ENCODE measurements around the gene CUX1.
"Not testable (repeated sequence)": the region's sequence is repeated elsewhere in the genome, so short reads cannot be mapped to it uniquely, and the experiment has no call there.

Gene CUX1

DNA sequence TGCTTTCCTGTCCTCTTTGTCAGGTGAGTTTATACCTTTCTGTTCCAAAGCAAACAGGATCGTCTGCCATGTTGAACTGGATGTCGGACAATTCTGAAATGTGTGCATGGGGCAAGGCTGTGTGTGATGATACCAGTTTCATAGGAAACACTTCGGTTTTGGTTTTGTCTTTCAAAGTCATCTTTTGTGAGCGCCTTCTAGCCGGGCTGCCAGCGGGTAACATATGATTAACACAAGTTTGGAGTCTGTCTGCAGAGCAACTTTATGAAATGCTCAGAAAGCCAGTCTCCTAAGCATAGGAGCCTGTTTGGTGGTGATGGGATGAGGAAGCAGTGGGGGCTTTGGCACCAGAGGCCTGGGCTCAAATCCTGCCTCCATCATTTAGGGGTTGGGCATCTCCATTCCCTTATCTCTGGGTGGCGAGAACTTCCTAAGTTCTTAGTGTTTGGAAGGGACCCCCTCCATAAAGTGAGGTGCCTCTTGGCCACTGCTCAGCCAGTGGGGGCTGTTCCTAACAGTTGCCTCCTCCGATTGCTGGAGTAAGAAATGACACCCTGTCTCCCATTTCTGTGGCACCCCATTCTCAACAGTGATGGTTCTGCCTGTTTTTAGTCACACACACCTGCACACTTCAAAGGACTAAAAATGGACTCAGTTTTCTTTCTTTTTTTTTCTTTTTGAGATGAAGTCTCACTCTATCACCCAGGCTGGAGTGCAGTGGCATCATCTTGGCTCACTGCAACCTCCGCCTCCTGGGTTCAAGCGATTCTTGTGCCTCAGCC lies 36.8 kb downstream of the CUX1 start:
- no peak for DNase-seq

- peak; percentile 88 for DNase-seq
These were observed 39.3 kb downstream of the CUX1 start for GRCh38 chr7:101856473-101857357.

DNA sequence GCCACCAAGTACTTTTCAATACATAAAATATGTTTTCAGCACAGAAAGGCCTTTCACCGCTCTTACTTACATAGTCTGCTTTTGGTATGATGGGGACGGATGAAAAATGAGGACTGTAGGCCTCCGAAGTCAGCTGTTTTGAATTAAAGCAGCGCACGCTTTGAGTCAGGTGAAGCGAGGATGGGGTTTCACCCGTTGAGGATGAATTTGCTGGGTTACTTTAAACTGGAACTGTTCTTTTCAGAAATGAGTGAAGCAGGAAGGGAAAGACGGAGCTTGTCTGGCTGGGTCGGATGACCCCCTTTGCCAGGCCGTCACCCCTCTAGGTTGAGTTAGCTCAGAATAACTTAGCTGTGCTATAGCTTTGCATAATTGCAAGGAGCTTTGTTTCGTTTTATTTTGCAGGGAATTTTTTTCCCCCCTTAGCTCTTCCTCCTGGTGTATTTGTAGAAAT lies 40.0 kb downstream of the CUX1 start:
- peak; percentile 5 for DNase-seq

DNA sequence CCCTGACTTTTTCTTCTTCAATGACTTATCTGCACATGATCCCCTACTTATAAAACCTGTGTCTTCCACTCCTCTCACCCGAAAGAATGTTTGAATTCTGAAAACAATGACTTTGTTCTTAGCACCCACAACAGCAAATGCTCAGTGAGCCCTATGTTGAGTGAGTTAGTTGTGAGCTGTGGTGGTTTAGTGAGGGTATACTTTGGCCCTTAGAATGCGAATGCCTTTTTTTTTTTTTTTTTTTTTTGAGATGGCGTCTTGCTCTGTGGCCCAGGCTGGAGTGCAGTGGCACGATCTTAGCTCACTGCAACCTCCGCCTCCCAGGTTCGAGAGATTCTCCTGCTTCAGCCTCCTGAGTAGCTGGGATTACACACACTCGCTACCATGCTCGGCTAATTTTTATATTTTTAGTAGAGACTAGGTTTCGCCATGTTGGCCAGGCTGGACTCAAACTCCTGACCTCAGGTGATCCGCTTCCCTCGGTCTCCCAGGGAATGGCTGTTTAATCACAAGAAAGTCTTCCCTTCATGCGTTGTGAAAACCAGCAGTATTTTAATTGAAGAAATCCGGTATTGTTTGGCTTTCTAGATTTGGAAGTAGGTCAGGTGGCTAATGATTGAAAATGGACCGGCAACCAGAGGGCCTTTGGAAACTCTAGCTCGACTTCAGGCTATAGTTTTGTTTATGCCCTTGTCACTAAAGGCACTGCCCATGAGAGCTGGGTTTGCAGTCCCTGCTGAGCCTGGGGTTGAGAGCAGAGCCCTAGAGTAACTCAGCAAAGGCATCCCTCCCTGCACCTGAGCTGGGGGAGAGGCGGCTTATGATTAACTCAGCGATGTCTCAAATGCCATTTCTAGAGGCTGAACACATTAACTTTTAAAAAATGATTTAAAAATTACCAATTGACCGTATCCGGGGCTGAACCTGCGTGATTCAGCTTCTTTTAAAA lies 41.3 kb downstream of the CUX1 start:
- no peak for DNase-seq

- DNase-seq, result no peak
These were observed 42.1 kb downstream of the CUX1 start for GRCh38 chr7:101859411-101860106.

- no peak for DNase-seq
These were observed 43.1 kb downstream of the CUX1 start for GRCh38 chr7:101860316-101861217.

- DNase-seq, result no peak
These were observed 43.9 kb downstream of the CUX1 start for GRCh38 chr7:101861218-101861775.

DNA sequence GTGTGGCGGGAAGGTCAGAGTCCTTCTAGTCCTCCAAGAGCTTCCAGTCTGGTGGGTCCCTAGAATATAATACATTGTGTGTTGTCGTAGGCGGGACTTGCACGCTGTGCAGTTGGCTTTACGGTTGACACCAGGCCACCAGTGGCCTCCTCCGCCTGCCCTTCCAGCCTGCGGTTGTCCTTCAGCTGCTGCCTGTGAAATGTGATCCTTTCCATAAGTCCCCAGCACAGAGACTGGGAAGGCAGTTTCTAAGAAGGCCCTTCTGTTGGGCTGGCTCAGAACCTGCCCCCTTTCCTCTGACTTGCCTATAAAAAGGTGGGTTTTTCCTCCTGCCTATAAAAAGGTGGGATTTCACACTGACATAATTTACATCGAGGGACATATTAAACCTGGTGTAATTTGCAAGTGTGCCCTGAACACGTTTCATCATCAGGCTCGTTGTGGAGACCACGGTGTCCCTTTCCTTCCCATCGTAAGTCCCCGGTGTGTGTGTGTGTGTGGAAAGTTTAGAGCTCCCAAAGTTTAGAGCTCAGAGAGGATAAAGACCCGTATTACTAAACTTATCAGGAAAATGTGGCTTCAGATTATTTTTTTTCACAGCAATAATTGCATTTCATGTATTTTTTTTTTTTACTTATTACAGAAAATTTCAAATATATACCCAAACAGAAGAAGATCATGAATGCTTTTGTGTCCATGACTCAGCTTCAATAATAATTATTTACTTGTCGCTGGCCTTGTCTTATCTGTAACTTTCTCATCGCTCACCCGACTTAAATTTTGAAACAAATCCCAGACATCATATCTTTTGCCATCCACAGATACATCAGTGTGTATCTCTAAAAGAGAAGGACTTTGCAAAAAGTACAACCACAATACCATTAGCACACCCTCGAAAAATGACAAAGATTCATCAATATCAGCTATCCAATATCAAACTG lies 45.1 kb downstream of the CUX1 start:
- DNase-seq, result no peak

- DNase-seq, result no peak
These were observed 46.2 kb downstream of the CUX1 start for GRCh38 chr7:101863598-101863997.

DNA sequence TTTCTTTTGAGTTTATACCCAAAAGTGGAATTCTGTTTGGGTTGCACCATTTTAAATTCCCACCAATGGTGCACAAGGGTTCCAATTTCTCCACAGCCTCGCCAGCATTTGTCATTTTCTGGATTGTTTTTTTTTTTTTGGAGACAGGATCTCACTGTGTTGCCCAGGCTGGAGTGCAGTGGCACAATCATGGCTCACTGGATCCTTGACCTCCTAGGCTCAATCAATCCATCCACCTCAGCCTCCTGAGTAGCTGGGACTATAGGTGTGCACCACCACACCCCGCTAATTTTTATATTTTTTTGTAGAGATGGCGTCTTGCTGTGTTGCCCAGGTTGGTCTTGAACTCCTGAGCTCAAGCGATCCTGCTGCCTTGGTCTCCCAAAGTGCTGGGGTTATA lies 46.6 kb downstream of the CUX1 start:
- DNase-seq, result no peak

DNA sequence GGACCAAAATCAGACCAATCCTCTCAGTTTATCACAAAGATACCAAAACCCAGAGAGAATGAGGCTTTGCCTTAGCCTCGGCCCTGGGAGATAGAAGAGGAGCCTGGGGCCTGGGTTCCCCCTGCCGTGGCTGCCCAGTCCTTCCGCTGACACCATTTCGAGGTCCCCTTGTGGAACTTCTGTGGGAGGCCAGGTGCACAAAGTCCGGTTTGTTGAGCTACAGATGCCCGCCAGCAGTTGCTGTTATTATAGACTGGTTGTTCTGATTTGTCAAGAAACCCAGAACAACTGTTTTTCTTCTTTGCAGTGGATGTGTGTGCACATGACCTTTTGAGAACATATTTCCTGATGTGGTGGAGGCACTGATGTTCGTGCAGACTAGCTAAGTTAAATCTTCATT lies 47.6 kb downstream of the CUX1 start:
- no peak for DNase-seq

DNA sequence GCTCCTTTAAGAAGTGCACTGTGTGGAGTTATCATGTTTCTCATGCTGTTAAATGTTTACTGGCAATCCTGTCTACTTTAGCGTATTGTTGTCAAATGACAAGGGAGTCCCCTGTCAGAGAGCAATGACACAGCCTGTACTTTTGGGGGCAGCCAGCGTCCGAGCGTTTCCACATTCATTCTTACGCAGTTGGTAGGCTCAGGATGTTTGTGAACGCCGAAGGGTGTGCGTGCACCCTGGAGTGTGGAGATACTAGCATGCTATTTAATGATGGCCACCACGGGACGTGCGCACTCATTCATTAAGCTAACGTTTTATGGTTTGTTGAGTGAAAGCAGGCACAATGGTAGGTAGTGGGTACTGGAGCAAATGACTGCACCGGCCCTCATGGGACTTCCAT lies 48.0 kb downstream of the CUX1 start:
- no peak for DNase-seq

DNA sequence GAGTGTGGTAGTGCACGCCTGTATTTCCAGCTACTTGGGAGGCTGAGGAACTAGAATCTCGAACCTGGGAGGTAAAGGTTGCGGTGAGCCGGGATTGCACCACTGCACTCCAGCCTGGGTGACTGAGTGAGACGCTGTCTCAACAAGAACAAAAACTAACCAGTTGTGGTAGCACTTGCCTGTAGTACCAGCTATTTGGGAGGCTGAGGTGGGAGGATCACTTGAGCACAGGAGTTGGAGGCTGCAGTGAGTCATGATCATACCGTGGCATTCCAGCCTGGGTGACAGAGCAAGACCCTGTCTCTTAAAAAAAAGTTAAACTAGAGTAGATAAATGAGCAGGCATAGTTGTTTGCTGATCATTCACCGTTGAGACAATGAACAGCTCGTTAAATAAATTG lies 48.9 kb downstream of the CUX1 start:
- DNase-seq, result no peak

DNA sequence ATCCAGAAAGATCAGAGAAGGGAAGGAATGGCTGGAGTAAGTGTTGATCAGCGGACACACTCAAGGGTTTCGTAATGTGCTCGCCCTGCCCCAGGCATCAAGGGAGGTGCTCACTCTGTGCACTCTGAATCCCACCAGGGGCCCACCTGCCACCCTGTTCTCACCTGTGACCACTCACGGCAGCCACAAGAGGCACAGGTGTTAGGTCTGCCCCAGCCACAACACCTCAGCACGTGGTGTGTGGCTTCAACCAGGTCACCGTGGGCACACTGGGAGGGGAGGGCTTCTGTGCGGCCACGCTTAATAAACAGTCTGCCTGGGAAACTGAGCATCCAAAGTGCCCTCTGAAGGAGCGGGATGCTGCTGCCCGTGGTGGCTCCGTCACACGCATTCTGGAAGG lies 49.8 kb downstream of the CUX1 start:
- no peak for DNase-seq

DNA sequence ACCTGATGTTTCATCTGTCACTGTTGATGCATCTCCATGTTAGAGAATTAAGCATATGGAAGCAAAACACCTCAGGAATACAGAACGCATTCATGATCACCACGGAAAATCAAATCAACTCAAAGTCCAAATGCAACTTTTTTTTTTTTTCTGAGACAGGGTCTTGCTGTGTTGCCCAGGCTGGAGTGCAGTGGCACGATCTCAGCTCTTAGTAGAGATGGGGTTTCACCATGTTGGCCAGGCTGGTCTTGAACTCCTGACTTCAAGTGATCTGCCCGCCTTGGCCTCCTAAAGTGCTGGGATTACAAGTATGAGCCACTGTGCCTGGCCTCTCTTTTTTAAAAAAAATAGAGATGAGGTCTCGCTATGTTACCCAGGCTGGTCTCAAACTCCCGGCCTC lies 50.3 kb downstream of the CUX1 start:
- DNase-seq, result not testable (repeated sequence)

DNA sequence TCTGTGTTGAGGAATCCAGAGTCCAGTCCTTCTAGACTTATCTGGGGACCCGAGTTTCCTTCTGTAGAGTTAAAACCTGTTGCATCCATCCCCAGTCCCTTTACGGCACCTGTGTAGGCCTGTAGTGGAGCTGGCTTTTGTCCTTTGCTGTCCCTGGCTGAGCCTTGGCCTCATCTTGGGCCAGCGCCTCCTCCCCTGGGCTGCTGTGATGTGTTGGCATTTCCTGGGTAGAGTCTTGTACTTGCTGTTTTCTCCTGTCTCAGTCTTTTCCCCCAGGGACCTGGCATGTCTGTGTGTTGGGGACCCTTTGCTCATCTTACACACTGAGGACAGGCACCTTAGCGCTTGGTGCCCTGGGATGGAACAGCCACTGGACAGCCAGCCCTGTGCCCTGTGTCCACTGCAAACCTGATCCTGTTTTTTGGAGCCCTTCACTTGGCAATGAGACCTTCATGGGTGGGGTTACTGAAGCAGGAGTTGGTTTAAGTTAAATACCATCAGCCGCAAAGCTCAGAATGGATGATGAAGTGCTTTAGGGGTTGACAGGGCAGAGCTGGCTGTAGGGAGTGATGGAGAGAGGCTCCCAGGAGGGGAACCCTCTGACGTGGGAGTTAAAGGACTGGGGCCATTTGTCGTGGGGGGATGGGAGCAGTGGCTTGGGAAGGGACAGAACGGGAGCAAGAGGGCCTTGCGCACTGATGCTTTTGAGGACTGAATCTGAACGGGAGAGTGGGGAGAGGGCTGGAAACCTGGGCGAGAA lies 50.9 kb downstream of the CUX1 start:
- no peak for DNase-seq

DNA sequence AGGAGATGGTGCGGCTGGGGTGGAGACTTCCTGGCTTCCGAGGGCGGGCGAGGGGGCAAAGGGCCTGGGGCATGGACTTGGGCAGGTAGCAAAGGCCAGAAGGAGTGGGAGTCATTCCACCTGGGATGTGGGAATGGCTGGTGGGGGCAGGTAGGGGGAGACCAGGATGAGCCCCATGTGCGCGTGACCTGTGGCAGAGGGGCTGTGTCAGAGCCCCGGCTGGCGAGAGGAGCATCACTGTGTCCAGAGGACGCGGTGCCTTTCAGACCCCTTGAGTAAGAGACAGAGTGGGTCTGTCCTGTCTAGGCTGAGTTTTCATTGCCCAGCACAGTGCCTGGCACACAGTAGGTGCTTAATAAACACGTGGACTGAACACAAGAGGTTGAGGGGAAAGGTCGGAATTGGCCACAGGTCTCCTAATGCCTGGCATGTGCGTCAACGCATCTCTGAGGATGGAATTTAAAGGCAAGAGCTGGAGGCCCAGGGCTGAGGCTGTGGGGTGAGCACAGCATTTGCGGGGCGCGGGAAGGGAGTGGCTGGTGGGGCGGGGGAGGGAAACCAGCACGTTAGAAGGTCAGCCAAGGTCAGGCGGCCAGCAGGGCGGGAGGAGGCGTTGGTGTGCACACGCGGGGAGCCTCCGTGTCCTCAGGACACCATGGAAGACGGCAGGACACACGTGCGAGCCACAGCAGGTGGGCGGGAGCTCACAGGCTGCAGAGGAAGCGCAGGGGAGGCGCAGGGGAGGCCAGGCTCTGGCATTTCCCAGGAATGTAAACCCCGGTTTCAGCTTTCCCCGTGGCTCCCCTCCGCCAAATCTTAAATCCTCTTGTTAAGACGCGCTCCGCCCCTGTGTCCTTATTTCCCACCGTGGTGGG lies 51.8 kb downstream of the CUX1 start:
- no peak for DNase-seq

- no peak for DNase-seq
These were observed 52.5 kb downstream of the CUX1 start for GRCh38 chr7:101869901-101870290.
